ENCODE measurements around the gene C11orf24.
"Not testable (repeated sequence)": the region's sequence is repeated elsewhere in the genome, so short reads cannot be mapped to it uniquely, and the experiment has no call there.

Gene C11orf24

DNA sequence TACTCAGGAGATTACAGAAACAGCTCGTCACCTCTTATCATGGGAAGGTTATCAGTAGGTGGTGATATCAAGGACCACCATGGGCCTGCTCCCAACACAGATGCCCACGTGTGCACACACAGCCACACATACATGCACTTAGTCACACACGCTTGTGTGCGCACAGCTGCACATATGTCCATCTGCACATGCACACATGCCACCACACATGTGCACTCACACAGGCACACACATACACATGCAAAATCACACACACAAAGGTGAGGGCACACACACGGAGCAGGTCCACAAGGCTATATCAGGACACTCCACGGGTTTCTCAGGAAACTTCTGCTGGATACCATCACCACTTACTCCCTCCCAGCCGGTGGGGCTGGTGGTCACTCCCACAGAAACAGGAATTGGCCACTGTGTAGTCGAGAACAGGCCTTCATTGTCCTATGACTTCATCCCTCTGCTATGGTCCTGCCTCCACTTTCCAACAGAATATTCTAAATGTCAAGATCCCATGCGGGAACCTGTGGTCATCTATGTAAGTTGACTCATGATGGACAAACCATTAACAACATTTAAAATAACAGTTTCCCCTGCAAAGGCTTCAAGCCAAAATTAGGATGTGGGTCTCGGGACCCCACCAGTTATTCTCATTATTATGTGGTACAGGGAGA lies 2.2 kb downstream of the C11orf24 start:
- peak in 2 of 4 experiments; percentile 21 to 42 for DNase-seq

DNA sequence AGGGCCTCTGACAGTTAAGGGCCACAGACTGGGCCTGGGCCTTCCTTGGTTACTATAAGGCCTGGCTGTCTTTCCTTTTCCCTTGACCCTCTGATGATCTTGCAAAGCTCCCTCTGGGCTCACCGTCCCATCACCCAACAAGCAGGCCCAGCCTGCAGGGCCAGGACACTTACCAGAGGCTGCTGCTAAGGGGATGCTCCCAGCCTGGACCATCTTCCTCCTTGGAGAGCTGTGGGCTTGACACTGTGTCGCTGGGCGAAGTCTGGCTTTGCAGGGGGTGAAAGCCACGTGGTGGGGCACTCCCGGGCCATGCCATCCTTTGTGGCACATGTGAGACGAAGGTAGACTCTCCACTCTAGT lies 3.9 kb downstream of the C11orf24 start:
- DNase-seq = no peak

DNA sequence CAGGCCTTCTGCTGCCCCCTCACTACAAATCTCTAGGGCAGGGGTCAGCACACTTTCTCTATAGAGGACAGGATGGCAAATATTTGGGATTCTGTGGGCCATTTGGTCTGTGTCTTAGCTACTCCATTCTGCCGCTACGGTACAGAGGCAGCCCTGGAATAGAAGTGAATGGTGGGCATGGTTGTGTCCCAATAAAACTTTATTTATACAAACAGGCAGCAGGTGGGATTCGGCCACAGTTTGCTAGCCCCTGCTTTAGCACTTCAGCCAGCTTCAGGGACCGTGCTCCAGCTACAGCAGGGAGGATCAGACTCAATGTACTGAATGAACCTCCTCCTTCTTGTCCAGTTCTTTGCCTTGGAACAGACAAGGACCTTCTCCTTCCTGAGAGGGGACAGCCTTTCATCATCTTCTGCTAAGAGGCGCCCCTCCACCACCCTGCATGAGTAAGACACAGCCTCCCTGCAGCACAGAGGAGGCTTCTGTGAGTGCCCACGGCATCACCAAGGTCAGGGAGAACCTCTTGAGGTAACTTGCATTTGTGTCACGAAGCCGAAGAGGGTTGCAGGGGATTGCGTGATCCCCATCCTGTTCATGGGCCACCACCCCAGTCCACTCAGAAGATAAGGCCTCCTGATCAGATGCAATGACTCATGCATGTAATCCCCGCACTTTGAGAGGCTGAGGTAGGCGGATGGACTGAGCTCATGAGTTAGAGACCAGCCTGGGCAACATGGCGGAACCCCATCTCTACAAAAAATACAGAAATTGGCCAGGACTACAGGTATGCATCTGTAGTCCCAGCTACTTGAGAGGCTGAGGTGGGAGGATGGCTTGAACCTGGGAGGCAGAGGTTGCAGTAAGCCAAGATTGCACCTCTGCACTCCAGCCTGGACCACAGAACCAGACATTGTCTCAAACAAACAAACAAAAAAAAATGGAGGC lies 4.6 kb downstream of the C11orf24 start:
- peak; percentile 27 to 62 (median 37) for DNase-seq

DNA sequence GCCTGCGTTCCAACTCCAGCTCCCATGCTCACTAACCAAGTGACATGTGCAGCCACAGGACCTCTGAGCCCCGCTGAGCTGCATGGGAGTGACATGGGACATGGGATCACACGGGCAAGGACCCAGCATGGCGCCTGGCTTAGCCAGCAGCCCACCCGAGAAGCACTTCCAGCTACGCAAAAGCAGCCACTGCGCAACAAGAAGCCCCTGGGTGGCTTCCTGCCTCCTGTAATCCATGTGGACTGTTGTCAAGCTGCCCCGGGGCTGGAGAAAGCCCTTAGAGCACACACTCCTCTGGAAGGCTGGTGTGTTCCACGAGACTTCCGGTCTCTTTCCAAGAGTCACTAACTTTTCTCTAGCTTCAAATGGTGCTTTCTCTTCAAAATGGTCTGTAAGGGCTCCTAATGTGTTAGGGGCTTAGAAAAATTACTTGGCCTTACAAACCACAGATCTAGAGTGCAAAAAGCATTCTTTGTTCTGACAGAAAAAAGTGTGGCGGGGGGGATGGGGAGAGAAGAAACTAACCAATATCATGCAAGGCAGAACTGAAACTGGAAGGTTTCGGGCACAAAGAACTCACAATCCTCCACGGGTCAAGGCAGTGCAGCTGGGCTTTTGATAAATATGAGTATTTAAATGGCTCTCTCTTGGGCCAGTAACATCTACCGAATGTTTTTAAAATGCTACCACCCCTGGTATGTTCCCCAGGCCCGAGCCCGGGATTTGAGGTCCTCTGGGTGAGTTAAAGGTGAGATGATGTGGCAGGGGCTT lies 5.5 kb downstream of the C11orf24 start:
- DNase-seq = peak in 3 of 4 experiments; percentile 21 to 57 (median 29)

DNA sequence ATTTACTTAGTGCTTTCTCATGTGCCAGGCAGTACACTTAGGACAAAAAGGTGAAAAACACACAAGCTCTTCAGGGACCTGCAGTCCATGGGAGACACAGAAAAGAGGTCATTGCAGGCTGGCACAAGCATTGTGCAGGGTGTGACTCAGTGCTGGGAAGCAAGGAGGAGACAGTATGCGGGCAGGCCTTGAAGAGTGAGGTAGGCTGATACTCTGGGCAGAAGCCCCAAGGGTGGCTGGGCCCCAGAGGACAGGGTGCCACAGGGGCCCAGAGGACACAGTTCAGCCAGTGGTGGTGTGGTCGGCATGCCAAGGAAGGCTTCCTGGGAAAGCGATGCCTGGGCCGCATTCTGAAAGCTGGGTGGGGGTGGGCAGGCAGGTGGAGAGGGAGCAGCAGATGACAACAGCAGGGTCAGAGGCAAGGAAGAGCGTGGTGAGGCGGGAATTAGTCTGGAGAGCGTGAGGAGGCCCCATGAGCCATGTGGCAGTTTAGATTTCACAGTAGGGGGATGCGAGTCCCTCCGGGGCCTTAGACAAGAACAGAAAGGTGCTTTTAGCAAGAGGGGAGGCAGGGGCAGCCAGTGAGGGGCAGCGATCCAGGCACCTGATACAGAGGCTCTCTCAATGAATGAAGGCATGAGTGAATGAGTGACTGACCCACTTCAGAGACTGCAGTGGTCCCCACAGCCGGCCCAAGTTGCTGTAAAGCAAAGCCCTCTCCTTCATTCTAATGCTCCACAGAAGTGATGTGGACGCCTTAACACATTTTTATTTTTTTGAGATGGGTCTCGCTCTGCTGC lies 6.8 kb downstream of the C11orf24 start:
- no peak for DNase-seq

DNA sequence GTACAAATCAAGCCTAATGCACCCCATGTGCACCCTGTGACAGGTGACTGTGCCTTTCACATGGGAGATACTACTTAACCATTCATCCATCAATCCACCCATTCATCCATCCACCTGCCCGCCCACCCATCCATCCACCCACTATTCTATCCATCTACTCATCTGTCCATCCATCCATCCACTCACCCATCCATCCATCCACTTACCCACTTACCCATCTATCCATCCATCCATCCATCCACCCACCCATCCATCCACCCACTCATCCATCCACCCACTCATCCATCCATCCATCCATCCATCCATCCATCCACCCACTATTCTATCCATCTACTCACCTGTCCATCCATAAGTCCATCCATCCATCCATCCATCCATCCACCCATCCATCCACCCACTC lies 7.5 kb downstream of the C11orf24 start:
- DNase-seq = no peak

DNA sequence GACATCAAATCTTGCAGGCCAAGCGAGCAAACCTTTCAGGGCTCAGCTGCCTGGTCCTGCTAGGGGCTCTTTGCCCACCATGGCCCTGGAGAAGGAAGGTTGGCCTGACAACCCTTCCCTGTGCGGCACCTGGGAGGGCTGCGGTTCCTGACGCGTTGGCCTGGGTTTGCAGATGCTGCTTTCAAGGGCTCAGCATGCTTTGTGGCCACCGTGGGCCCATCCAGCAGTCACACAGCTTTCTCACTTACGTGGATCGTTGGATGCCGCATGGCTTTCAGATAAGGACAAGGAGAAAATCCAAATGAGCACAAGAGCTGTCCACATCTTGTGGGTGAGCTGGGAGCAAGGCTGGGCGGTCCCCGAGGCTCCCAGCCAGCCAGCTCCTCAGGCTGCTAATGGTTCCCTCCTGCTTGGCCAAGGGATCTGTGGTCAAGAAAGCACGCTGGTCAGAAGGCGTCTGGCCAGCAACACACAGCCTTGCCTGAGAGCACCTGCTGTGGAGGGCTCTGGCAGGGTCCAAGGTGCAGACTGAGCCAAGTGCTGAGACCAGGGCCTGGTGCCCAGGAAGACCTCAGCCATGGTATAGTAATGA lies 8.2 kb downstream of the C11orf24 start:
- no peak for DNase-seq

DNA sequence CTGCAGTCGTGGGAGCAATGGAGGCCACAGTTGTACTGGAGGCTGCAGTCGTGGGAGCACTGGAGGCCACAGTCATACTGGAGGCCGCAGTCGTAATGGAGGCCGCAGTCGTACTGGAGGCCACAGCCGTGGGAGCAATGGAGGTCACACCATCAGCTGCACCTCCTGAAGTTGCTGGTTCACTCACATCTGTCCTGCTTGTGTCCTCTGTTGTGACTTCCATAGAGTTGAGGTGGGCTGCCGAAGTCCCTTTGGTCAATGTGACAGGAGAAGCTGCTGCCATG lies 9.3 kb downstream of the C11orf24 start:
- no peak for DNase-seq

DNA sequence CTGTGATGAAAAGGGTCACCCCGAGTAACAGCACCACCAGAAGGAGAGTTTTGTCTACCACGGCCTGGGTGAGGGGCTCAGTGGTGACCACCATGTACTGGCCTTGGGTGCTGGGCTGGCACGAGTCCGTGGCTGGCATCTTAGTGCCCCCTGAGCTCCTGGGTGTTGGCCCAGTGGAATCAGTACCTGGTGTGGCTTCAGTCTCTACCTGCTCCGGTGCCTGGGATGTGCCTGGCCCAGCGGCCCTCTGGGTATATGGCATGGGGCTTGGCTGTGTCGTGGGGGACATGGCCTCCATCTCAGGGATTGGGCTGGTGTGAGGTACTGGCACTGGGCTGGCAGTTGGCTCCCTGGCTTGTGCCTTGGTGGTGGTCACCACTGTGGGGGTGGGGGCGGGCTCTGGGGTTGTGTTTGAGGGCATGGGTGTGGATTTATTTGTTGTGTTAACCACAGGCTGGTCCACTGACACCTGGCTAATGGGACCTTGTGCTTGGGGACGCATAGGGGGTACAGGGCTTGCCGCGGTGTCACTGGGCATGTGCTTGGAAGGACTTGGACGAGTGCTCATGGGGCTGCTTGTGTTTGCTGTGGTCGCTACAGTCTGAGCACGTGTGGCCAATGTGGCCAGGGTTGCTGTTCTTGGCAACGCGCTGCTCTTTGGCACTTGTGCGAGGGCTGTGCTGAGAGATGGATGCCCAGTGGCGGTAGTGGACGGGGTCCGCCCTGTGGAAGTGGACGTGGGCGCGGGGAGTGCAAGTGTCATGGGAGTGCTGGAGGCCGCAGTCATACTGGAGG lies 9.8 kb downstream of the C11orf24 start:
- no peak for DNase-seq

DNA sequence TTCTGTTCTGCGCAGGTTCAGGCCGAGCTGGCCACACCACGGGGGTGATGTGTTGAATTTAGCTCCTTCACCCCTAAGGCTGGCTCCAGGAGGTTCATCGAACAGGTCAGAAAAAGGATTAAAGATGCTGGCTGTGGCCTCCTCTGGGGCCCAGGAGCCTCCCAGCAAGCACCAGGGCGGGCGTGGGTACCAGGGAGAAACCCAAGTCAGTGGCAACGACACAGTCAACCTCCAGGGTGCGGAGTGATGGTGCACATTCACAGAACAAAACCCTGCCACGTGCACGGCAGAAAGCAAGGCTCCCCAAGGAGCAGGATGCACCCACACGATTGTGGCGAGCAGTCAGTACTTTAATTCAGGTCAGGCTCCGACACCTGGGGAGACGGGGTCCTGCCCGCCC lies 10.8 kb downstream of the C11orf24 start:
- DNase-seq = no peak

DNA sequence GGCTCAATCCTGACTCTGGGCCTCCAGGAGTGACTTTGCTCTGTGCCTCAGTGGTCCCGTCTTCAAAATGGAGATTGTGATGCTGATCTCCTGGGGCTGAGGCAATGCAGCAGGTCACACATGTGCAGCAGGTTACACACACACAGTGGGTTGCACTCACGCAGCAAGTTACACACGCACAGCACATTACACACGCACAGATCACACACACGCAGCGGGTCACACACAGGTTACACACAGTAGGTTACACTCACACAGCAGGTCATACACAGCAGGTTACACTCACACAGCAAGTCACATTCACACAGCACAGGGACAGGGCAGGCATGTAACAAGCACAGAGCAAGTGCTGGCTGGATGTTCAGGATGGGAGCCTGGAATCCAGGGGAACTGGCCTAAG lies 11.3 kb downstream of the C11orf24 start:
- DNase-seq = no peak

DNA sequence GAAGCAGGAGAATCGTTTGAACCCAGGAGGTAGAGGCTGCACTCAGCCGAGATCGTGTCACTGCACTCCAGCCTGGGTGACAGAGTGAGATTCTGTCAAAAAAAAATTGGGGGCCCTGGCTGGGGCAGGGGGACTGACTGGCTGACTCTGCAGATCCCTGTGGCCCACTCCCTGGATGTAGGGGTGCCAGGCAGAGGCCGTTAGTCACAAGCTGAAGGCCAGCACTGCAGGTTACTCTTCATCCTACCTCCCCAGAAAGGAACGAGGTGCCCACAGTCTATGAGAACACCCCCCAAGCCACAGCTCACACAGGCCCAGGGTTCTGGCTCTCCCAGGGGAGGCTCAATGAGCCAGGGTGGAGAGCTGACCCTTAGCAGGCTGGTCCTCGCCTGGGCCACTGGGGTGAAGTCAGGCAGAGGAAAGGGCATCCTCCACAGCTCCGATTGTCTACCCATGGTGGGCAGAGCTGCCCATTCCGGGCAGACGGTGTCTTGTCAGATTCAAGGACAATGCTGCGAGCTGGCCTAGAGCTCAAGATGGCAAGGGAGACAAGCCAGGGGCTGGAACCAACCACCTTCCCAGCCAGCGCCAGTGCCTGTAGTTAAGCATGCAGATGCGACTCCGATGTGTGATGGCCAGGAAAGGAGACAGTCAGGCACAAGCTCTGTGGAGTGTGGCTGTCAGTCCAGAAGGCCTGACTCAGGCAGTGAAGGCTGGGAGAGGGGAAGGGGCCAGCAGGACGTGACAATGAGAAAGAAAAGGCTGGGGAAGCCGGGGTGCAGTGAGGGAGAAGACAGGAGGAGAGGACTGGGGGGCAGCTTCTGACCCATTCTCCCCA lies 12.4 kb downstream of the C11orf24 start:
- no peak for DNase-seq

DNA sequence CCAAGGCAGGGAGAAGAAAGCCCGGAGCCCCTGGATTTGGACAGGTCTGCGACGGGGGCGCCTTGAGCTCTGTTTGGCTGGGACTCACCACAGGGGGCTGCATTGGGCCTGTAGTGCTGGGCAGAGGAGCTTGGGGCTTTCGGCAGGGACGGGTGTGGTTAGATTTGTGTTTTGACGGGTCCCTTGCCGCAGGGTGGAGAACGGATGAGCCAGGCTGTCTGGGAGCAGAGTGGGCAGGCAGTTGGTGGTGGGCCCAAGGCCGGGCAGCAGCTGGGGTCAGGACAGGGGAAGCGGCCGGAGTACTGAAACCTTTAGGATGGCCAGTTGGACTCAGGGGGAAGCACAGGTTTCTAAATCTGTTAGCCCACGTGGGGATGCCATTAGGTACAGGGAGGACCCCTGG lies 13.4 kb downstream of the C11orf24 start:
- no peak for DNase-seq

DNA sequence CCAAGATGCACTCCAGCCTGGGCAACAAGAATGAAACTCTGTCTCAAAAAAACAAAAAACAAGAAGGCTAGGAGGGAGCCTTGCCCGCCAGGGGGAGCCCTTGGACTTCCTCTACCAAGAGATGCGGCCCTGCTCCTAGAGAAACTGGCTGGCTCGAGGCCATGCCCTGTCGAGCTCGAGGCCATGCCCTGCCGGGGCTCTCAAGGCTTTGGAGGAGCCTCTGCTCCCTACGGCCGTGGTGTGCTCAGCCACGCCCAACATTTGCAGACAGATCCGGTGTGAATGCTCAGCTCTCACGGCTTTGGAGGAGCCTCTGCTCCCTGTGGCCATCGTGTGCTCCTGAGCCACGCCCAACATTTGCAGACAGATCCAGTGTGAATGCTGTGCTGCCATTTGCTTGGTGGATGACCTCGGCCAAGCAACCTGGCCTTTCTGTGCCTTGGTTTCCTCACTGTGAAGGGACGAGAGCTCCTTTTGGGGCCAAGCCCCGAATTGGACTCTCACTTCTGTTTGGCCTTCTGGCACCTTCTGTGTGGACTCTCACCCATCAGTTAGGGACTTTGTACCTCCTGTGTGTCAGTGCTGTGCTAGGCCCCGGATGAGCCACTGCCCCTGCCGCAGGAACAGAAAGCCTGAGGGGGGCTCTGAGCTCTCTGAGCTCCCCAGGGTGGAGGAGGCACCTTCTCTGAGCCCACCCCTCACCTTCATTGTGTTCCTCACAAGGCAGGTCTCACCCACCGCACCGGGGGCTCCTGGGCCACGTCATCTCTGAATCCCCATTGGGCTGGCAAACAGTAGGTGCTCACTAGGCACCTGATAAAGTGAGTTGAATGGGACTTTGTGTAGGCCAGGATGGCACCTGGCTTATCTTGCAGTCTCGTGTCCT lies 14.1 kb downstream of the C11orf24 start:
- peak; percentile 94 to 98 (median 96) for DNase-seq

DNA sequence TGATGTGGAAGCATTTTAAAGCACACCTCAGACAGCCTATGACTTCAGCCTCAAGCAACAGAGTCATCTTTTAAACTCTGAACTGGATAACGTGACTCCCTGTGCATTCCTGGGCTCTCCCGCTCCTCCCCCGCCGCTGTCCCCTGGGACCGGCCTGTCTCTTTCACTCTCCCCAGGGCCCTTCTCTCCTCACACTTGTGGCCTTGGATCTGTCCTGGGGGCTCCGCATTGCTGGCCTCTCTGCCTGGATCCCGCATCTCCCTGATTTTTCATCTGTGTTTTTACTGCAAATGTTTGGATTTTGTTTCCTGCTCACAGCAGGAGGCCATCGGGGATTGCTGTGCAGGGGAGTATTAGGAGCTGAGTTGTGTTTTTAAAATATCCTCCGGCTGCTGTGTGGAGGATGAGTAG lies 15.4 kb downstream of the C11orf24 start:
- no peak for DNase-seq

DNA sequence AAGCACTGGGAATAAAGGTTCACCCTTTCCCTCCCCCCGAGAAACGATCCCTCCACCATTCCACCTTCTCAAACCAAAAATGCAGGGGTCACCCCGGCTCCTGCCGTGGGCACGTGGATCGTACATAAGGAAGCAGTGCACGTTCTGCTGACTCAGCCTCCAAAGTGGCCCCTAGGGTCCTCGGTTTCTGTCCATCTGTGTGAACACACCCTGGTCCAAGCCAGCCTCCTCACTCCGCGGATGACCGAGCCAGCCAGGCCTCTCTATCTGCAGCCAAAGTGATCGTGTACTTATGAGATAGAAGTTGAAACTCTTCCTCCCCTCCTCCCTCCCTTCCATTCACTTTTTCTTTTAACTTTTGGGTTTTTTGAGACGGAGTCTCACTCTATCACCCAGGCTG lies 16.2 kb downstream of the C11orf24 start:
- no peak for DNase-seq

DNA sequence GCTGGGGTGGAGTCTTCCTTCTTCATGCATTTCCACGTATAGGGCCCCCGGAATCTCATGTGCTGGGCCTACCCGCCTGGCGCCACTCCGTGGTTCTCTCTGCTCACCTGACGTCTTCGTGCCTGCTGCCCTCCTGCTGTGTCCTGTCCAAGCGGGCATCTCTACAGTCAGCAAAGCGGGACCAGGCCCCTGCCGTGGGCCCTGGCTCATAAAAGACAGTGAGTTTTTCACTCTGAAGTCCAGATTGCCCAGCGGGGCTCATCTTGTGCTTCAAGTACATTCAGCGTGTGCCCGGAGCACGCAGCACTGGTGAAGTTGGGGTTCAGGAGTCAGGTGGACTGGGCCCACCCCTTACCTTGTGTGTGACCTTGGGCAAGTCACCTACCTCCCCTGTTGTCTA lies 17.4 kb downstream of the C11orf24 start:
- no peak for DNase-seq

DNA sequence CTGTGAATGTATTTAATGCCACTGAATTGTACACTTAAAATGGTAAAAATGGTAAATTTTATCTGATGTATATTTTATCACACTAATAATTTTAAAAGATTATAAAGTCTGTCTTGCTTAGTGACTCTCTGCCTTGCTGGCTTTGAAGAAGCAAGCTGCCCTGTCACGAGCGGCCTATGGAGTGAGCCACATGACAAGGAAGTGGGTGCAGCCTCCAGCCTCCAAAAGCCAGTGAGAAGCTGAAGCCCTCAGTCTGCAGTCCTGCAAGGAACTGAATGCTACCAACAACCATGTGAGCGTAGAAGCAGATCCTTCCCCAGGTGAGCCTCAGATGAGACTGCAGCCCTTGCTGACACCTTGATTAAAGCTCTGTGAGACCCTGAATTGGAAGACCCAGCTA lies 20.0 kb downstream of the C11orf24 start:
- DNase-seq = peak; percentile 21 to 71 (median 62)

DNA sequence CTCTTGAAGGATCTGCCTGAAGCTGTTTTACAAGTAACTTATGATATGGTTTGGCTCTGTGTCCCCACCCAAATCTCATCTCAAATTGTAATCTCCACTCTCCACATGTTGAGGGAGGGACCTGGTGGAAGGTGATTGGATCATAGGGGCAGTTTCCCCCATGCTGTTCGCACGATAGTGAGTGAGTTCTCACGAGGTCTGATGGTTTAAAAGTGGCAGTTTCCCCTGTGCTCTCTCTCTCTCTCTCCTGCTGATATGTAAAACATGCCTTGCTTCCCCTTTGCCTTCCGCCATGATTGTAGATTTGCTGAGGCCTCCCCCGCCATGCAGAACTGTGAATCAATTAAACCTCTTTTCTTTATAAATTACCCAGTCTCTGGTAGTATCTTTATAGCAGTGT lies 26.9 kb downstream of the C11orf24 start:
- not testable (repeated sequence) for DNase-seq

Data from suppressor macrophage (primary cell).